Measurements from ENCODE around the gene VTN. TPM values are rescaled to one million over a fixed set of nuclear protein-coding genes. Genes with fewer than 3 reads are reported as not detected.

Gene VTN
- total RNA-seq, 3 donors from 2014 or later (not counting 1 experiment from before 2014, with no cell fraction given) = not detected

- peak overlapping the region; percentile 33 for H3K4me3 Mint-ChIP-seq
- TF ChIP-seq, protein P1, sequence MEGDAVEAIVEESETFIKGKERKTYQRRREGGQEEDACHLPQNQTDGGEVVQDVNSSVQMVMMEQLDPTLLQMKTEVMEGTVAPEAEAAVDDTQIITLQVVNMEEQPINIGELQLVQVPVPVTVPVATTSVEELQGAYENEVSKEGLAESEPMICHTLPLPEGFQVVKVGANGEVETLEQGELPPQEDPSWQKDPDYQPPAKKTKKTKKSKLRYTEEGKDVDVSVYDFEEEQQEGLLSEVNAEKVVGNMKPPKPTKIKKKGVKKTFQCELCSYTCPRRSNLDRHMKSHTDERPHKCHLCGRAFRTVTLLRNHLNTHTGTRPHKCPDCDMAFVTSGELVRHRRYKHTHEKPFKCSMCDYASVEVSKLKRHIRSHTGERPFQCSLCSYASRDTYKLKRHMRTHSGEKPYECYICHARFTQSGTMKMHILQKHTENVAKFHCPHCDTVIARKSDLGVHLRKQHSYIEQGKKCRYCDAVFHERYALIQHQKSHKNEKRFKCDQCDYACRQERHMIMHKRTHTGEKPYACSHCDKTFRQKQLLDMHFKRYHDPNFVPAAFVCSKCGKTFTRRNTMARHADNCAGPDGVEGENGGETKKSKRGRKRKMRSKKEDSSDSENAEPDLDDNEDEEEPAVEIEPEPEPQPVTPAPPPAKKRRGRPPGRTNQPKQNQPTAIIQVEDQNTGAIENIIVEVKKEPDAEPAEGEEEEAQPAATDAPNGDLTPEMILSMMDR (IDR thresholded peaks at IDR 0.05) = no peak
- no peaks in the 10 kb centered on the region for H3K27me3 ChIP-seq (ENCODE audit: control insufficient read depth, insufficient read depth, low read length)
- peaks cover 25% of the 10 kb centered on the region for H3K36me3 ChIP-seq (ENCODE audit: control insufficient read depth, insufficient read depth, low read length)
- H3K27ac ChIP-seq (ENCODE audit: low read length) = no peak overlapping the region
- no peaks in the 10 kb centered on the region for H3K9me3 ChIP-seq (ENCODE audit: control insufficient read depth, insufficient read depth, low read length)
- peaks cover 20% of the 10 kb centered on the region for H3K4me1 ChIP-seq (ENCODE audit: control insufficient read depth, insufficient read depth, low read length)
- H3K36me3 Mint-ChIP-seq = no peaks in the 10 kb centered on the region
- intact Hi-C loops (cut with micrococcal nuclease) = loop anchor here (10.0 kb wide), 1 partner anchor 377 kb away; the partner anchor contains the start of genes PROCA1, RAB34 and RPL23A
- WGBS (ENCODE audit: insufficient coverage) = 92% methylated on average over 5 of the region's 5 CpGs
- H3K9me3 Mint-ChIP-seq = no peaks in the 10 kb centered on the region
- H3K4me1 Mint-ChIP-seq = peaks cover 25 to 45% of the 10 kb centered on the region in 2 donors
- H3K27me3 Mint-ChIP-seq (ENCODE audit: low read depth in 2 of 2) = no peaks in the 10 kb centered on the region
- DNase-seq (no peak), ATAC-seq (no peak)
- H3K27ac Mint-ChIP-seq = peak overlapping the region; percentile 35 to 100
- no peak overlapping the region for H3K4me3 ChIP-seq (ENCODE audit: low read length)
These were observed 31.9 kb downstream of the VTN start for GRCh38 chr17:28338056-28338768.

- H3K9me3 Mint-ChIP-seq = no peaks in the 10 kb centered on the region
- peaks cover 20% of the 10 kb centered on the region for H3K4me1 ChIP-seq (ENCODE audit: control insufficient read depth, insufficient read depth, low read length)
- peak overlapping the region; percentile 94 to 100 for H3K27ac Mint-ChIP-seq
- H3K4me1 Mint-ChIP-seq = peaks cover 25 to 49% of the 10 kb centered on the region in 2 donors
- 10% methylated on average over 29 of the region's 29 CpGs for WGBS (ENCODE audit: insufficient coverage)
- peak in 1 of 2 donors; percentile 50 for DNase-seq
- no peaks in the 10 kb centered on the region for H3K36me3 Mint-ChIP-seq
- TF ChIP-seq, protein P1 (IDR thresholded peaks at IDR 0.05) = no peak
- intact Hi-C loops (cut with micrococcal nuclease) = loop anchor here (1.0 to 10.0 kb wide), 3 partner anchors 17 to 379 kb away; partner anchors contain the start of genes POLDIP2, PROCA1, RAB34 and RPL23A
- no peaks in the 10 kb centered on the region for H3K9me3 ChIP-seq (ENCODE audit: control insufficient read depth, insufficient read depth, low read length)
- ATAC-seq = no peak
- H3K27ac ChIP-seq (ENCODE audit: low read length) = peak overlapping the region; percentile 90
- no peaks in the 10 kb centered on the region for H3K27me3 Mint-ChIP-seq (ENCODE audit: low read depth in 2 of 2)
- H3K4me3 ChIP-seq (ENCODE audit: low read length) = peak overlapping the region; percentile 74
- no peaks in the 10 kb centered on the region for H3K27me3 ChIP-seq (ENCODE audit: control insufficient read depth, insufficient read depth, low read length)
- H3K4me3 Mint-ChIP-seq = peak overlapping the region; percentile 99
- H3K36me3 ChIP-seq (ENCODE audit: control insufficient read depth, insufficient read depth, low read length) = peaks cover 14% of the 10 kb centered on the region
These were observed 33.9 kb downstream of the VTN start for GRCh38 chr17:28335959-28336871.

DNA sequence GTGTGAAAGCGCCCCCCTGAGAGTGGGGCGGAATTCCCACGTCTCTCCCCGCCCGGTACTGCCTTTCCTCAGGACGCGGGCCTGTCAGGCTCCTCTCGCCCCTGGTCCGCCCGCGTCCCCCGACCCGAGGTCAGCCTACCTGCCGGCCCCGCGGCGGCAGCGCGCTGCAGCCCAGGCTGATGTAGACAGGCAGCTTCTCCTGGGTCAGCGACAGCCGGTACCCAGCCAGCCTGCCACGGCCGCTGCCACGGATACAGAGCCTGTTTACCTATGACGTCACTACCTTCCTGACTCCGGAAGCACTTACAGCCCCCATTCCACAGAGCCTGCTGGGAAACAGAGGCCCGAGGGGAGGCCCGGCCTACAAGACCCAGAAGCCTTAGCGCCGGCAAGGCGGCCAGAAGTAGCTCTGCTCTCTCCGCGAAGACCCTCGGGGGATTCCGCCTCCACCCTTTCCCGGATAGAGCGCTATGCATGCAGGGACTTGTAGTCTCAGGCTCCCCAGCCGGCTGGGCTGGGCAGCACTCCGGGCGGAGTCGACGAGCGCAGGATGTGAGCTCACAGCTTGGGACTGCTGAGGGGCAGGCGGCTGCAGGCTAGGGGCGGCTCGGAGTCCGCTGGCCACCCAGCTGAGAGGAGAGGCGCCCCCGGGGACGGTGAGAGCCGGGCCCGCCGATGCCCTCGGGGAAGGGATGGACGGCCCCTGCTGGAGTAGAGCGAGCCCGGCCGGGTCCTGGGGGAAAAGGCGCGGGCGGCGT is 34.7 kb downstream of the VTN start, which contains the start of the genes IFT20 and TNFAIP1:
IFT20 (minus strand) TSS at position 272 of the 758 bp plus-strand sequence. CDS start 3,487 bp downstream, outside the sequence.
TNFAIP1 (plus strand) TSS at position 561 of the 758 bp plus-strand sequence. CDS start 3,761 bp downstream, outside the sequence.
- Mint-ChIP-seq H3K27ac (peak within 1 kb of the TSS; percentile 94 to 100), H3K27me3 (ENCODE audit: low read depth in 2 of 2) (no peaks in the 10 kb centered on the region), H3K9me3 (no peaks in the 10 kb centered on the region), H3K4me3 (peak within 1 kb of the TSS; percentile 99), H3K4me1 (peaks cover 25 to 49% of the 10 kb centered on the region in 2 donors), H3K36me3 (no peaks in the 10 kb centered on the region)
- Histone ChIP-seq H3K4me1 (ENCODE audit: control insufficient read depth, insufficient read depth, low read length) (peaks cover 20% of the 10 kb centered on the region), H3K4me3 (ENCODE audit: low read length) (peak within 1 kb of the TSS; percentile 74), H3K27ac (ENCODE audit: low read length) (peak within 1 kb of the TSS; percentile 90), H3K9me3 (ENCODE audit: control insufficient read depth, insufficient read depth, low read length) (no peaks in the 10 kb centered on the region), H3K27me3 (ENCODE audit: control insufficient read depth, insufficient read depth, low read length) (no peaks in the 10 kb centered on the region), H3K36me3 (ENCODE audit: control insufficient read depth, insufficient read depth, low read length) (peaks cover 19% of the 10 kb centered on the region)
- intact Hi-C loops (cut with micrococcal nuclease) = loop anchor here (1.0 to 10.0 kb wide), 3 partner anchors 16 to 379 kb away; partner anchors contain the start of genes POLDIP2, PROCA1, RAB34 and RPL23A
- DNase-seq (peak; percentile 92 to 99), ATAC-seq (peak; percentile 94 to 99 (median 94))
- TF ChIP-seq, protein P1 (IDR thresholded peaks at IDR 0.05) = no peak
- under 1% methylated on average over 62 of the region's 62 CpGs for WGBS (ENCODE audit: insufficient coverage)

Data from natural killer cell (primary cell).